ENCODE measurements around the gene TBX19.
A peak's percentile ranks its signal among the peaks of the same experiment; 100 is the strongest.

The TBX19 gene

DNA sequence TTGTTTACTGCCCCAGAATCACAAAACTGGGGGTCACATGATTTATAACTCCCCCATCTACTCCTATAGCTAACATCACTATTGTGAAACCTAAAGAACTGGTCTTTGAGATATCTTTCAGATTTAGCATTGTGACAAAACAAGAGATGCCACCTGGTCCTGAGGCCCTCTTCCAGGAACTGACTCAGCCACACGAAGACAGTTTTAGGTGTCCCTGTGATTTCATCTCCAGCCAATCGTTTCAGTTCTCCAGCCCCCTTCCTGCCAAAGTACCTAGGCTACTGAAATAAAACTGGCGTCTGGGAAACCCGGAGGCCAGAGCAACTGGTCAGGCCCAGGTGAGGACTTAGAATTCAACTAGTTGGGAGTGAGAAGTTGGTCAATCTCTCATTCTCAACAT is 36.6 kb downstream of the TBX19 start:
- DNase-seq (ENCODE audit: low read depth), result no peak
- TF ChIP-seq, protein P1, sequence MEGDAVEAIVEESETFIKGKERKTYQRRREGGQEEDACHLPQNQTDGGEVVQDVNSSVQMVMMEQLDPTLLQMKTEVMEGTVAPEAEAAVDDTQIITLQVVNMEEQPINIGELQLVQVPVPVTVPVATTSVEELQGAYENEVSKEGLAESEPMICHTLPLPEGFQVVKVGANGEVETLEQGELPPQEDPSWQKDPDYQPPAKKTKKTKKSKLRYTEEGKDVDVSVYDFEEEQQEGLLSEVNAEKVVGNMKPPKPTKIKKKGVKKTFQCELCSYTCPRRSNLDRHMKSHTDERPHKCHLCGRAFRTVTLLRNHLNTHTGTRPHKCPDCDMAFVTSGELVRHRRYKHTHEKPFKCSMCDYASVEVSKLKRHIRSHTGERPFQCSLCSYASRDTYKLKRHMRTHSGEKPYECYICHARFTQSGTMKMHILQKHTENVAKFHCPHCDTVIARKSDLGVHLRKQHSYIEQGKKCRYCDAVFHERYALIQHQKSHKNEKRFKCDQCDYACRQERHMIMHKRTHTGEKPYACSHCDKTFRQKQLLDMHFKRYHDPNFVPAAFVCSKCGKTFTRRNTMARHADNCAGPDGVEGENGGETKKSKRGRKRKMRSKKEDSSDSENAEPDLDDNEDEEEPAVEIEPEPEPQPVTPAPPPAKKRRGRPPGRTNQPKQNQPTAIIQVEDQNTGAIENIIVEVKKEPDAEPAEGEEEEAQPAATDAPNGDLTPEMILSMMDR (IDR thresholded peaks at IDR 0.05; ENCODE audit: control insufficient read depth, extremely low read depth, insufficient read depth), result no peak
- no peak overlapping the region for H3K4me3 ChIP-seq (ENCODE audit: low read depth, low read length)

DNA sequence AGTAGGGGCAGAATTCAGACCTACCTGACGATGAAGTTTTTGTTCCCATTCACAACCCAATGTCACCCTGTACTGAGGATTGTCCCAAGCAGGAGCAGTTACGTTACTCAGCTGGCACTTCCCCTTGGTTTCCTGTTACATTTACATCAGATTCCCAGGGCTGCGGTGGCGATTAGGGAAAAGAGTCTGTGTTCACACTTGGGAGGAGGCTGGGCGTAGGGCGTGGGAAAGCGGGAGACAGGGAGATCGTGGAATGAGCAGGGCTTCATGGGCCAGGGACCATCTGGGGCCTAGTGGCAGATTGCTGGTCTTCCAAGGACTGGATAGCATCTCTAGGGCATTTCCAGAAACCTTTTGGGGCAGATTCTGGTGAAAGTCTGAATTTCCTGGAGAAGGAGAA is 39.0 kb downstream of the TBX19 start:
- no peak for DNase-seq (ENCODE audit: low read depth)
- no peak overlapping the region for H3K4me3 ChIP-seq (ENCODE audit: low read depth, low read length)
- TF ChIP-seq, protein P1 (IDR thresholded peaks at IDR 0.05; ENCODE audit: control insufficient read depth, extremely low read depth, insufficient read depth), result no peak

- H3K4me3 ChIP-seq (ENCODE audit: low read depth, low read length), result no peak overlapping the region
- TF ChIP-seq, protein P1 (IDR thresholded peaks at IDR 0.05; ENCODE audit: control insufficient read depth, extremely low read depth, insufficient read depth), result no peak
- DNase-seq (ENCODE audit: low read depth), result no peak
Measured at GRCh38 chr1:168320149-168320548, 39.5 kb downstream of the TBX19 start.

- H3K4me3 ChIP-seq (ENCODE audit: low read depth, low read length), result no peak overlapping the region
- TF ChIP-seq, protein P1 (IDR thresholded peaks at IDR 0.05; ENCODE audit: control insufficient read depth, extremely low read depth, insufficient read depth), result no peak
- no peak for DNase-seq (ENCODE audit: low read depth)
Measured at GRCh38 chr1:168320800-168321450, 40.2 kb downstream of the TBX19 start.

DNA sequence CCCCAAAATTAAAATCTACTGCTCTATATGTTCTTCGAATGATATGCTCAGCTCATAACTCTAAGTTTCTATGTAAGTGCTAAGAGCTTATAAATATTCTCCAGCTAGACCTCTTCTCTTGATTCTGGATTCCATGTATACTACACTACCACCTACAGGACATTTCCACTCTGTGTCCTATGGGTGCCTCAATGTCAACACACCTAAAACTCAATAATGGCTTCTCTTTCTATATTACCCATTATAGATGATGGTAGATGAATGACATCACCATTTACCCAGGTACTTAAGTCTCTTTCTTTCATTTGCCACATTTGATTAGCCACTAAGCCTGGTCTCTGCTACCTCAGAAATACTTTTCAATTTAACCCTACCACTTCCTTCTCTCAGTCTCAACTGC is 41.3 kb downstream of the TBX19 start:
- TF ChIP-seq, protein P1 (IDR thresholded peaks at IDR 0.05; ENCODE audit: control insufficient read depth, extremely low read depth, insufficient read depth), result peak; percentile 75
- peak; percentile 30 for DNase-seq (ENCODE audit: low read depth)
- H3K4me3 ChIP-seq (ENCODE audit: low read depth, low read length), result no peak overlapping the region

DNA sequence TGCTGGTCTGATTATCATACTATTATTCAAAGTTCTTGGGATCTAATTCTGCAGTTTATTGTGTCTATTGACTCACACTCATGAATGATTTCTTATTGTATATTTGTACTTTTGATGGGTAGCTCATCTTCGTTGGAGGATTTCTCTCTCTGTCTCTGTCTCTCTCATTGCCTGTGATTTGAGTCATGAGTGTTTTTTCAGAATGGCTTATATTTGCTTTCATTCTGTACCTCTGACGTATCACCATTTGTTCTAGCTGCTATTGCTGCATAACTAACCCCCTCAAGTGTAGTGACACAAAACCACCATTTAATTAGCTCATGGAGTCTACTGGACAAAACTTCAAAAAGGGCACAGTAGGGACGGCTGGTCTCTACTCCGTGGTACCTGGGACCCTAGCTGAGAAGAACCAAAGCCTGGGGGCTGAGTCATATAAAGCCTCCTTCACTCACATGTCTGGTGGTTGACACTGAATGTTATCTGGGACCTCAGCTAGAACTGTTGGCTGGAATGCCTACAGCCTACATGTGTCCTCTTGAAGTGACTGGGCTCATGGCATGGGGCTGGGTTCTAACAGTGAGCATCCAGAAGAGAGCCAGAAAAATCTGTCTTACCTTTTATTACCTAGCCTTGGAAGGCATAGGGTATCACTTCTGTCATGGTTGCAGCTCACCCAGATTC is 44.2 kb downstream of the TBX19 start:
- TF ChIP-seq, protein P1 (IDR thresholded peaks at IDR 0.05; ENCODE audit: control insufficient read depth, extremely low read depth, insufficient read depth), result no peak
- DNase-seq (ENCODE audit: low read depth), result no peak
- no peak overlapping the region for H3K4me3 ChIP-seq (ENCODE audit: low read depth, low read length)
